Gastroesophageal sphincter (tissue), 4 donors: Measurements from ENCODE around the gene PISD. TPM values are rescaled to one million over a fixed set of nuclear protein-coding genes. Genes with fewer than 3 reads are reported as not detected.

ENCODE experiments used
- ATAC-seq: fragments of 150-250 bp; one replicate; pipeline ENCODE4 v1.9.1; 2016; ENCODE audit warnings: mild to moderate bottlenecking, moderate library complexity
- H3K27ac ChIP-seq, 4 donors: fragments of 200-600 bp; sonication (generic) in 3 of 4; 1 replicate in 3 of 4; 2 replicates in 1 of 4; pipeline ENCODE4 v1.5.1; 2016 to 2019
- H3K27me3 ChIP-seq: fragments of 200-600 bp; sonication (generic); one replicate; pipeline ENCODE4 v1.5.1; 2019
- H3K36me3 ChIP-seq, 2 donors: fragments of 200-600 bp; sonication (generic); one replicate each; pipeline ENCODE4 v1.5.1; 2019; ENCODE audit warnings: control low read depth in 1 of 2
- H3K4me1 ChIP-seq, 3 donors: fragments of 200-600 bp; sonication (generic); 1 replicate in 2 of 3; 2 replicates in 1 of 3; pipeline ENCODE4 v1.5.1; 2016 to 2019; ENCODE audit warnings: control low read depth in 2 of 3
- H3K4me3 ChIP-seq, 2 donors: fragments of 200-600 bp; sonication (generic); one replicate each; pipeline ENCODE4 v1.5.1; 2019; ENCODE audit warnings: mild to moderate bottlenecking in 1 of 2, moderate library complexity in 1 of 2
- H3K9me3 ChIP-seq, 3 donors: fragments of 200-600 bp; sonication (generic); one replicate each; pipeline ENCODE4 v1.5.1; 2017 to 2019; ENCODE audit warnings: control low read depth in 2 of 3
- EP300 ChIP-seq: sonication (generic); formaldehyde crosslinking; IDR thresholded peaks from one replicate; pipeline ENCODE4 v1.6.1; 2017; ENCODE audit warnings: antibody characterized with exemption, mild to moderate bottlenecking
- POLR2A ChIP-seq, 2 donors: fragments of 450-650 bp; IDR thresholded peaks; one replicate each; pipeline ENCODE4 v1.6.1; 2017; ENCODE audit warnings: antibody characterized with exemption in 2 of 2, mild to moderate bottlenecking in 2 of 2, moderate library complexity in 1 of 2
- POLR2AphosphoS5 ChIP-seq: sonication (generic); formaldehyde crosslinking; IDR thresholded peaks from one replicate; pipeline ENCODE4 v1.6.1; 2017; ENCODE audit warnings: antibody characterized with exemption
- WGBS, 2 donors: methylation state at CpG; one replicate each; pipeline ENCODE4 v1.1.5; 2018; ENCODE audit warnings: low coverage in 1 of 2; 5-methylcytosine and 5-hydroxymethylcytosine counted together
- total RNA-seq, 4 donors: library from RNA; depleted of rRNA; stranded (reverse); fragments of >200 nt; gene quantifications; one replicate each; pipeline ENCODE4 v1.1.0, GENCODE V29; 2016
- TF ChIP-seq, protein P1 (sequence below), 4 experiments: fragments of 200-600 bp in 2 of 4; fragments of 450-650 bp in 2 of 4; sonication (generic) in 1 of 4; IDR thresholded peaks; one replicate each; pipeline ENCODE4 v1.5.1; 2017 to 2019; ENCODE audit warnings: antibody characterized with exemption in 4 of 4, mild to moderate bottlenecking in 2 of 4, moderate library complexity in 2 of 4

Gene PISD
- total RNA-seq, 4 donors from 2014 or later: 10.1 to 32.7 (median 19.2) TPM

- Histone ChIP-seq H3K27me3 (no peaks in the 10 kb centered on the region), H3K4me1 (peaks cover 4 to 34% (median 24%) of the 10 kb centered on the region in 3 donors), H3K9me3 (no peaks in the 10 kb centered on the region), H3K36me3 (peaks cover 0 to 51% of the 10 kb centered on the region in 2 donors), H3K27ac (no peak overlapping the region), H3K4me3 (no peak overlapping the region)
- WGBS, 2 donors: 83% methylated on average over 1 of the region's 1 CpG; no CpG with 5 or more reads in 1 of the 2 donors
- ATAC-seq: no peak
- TF ChIP-seq POLR2A (IDR thresholded peaks at IDR 0.05) (no peak), EP300 (no peak), POLR2AphosphoS5 (no peak)
- TF ChIP-seq, protein P1, sequence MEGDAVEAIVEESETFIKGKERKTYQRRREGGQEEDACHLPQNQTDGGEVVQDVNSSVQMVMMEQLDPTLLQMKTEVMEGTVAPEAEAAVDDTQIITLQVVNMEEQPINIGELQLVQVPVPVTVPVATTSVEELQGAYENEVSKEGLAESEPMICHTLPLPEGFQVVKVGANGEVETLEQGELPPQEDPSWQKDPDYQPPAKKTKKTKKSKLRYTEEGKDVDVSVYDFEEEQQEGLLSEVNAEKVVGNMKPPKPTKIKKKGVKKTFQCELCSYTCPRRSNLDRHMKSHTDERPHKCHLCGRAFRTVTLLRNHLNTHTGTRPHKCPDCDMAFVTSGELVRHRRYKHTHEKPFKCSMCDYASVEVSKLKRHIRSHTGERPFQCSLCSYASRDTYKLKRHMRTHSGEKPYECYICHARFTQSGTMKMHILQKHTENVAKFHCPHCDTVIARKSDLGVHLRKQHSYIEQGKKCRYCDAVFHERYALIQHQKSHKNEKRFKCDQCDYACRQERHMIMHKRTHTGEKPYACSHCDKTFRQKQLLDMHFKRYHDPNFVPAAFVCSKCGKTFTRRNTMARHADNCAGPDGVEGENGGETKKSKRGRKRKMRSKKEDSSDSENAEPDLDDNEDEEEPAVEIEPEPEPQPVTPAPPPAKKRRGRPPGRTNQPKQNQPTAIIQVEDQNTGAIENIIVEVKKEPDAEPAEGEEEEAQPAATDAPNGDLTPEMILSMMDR (IDR thresholded peaks at IDR 0.05): no peak
These were observed 39.0 kb downstream of the PISD start for GRCh38 chr22:31622980-31623379.

GRCh38 chr22:31621507-31622124 lies 40.4 kb downstream of the PISD start:
- Histone ChIP-seq H3K36me3 (peaks cover 0 to 65% of the 10 kb centered on the region in 2 donors), H3K27me3 (no peaks in the 10 kb centered on the region), H3K4me3 (no peak overlapping the region), H3K4me1 (peaks cover 4 to 21% (median 15%) of the 10 kb centered on the region in 3 donors), H3K27ac (no peak overlapping the region), H3K9me3 (no peaks in the 10 kb centered on the region)
- ATAC-seq: no peak
- 40% methylated on average over 1 of the region's 19 CpGs; no CpG with 5 or more reads in 1 of the 2 donors for WGBS, 2 donors
- TF ChIP-seq POLR2A (IDR thresholded peaks at IDR 0.05) (no peak), EP300 (no peak), POLR2AphosphoS5 (no peak)
- TF ChIP-seq, protein P1 (IDR thresholded peaks at IDR 0.05): no peak

DNA sequence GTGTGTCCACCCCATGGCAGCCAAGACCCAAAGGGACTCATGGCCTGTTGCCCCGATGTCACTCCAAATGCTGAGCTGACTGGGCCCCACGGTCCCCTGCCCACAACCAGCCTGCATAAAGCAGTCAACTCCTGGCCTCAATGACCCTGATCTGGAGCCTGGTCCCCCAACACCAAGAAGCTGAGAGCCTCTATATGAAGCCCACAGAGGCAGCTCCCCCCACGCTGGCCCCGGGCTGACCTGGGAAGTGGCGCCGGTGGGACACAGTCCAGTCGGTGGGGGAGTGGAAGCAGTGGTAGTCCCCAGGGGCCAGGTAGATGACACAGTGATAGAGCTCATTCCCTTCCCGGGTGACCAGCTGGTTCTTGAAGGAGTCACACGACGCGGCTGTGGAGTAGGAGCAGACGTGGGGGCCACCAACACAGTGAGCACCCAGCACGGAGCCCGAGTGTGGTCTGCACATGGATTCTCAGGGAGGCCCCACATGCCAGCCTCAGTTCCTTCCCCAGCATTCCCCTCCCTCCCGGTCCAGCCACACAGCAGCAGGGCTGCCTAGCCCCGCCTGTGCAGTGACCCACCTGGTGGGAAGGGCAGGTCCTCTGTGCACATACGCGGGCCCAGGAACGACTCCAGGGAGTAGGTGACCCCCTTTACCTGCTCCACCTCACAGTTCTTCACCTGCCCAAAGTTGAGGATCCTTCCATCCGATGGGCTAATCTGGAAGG lies 41.1 kb downstream of the PISD start:
- Histone ChIP-seq H3K9me3 (no peaks in the 10 kb centered on the region), H3K36me3 (peaks cover 0 to 72% of the 10 kb centered on the region in 2 donors), H3K4me1 (peaks cover 0 to 14% (median 8%) of the 10 kb centered on the region in 3 donors), H3K27ac (no peak overlapping the region), H3K27me3 (no peaks in the 10 kb centered on the region), H3K4me3 (no peak overlapping the region)
- no peak for ATAC-seq
- WGBS, 2 donors: 67% methylated on average over 1 of the region's 20 CpGs; no CpG with 5 or more reads in 1 of the 2 donors
- TF ChIP-seq POLR2A (IDR thresholded peaks at IDR 0.05): no peak
- TF ChIP-seq EP300: no peak
- TF ChIP-seq, protein P1 (IDR thresholded peaks at IDR 0.05): no peak
- no peak for TF ChIP-seq POLR2AphosphoS5

DNA sequence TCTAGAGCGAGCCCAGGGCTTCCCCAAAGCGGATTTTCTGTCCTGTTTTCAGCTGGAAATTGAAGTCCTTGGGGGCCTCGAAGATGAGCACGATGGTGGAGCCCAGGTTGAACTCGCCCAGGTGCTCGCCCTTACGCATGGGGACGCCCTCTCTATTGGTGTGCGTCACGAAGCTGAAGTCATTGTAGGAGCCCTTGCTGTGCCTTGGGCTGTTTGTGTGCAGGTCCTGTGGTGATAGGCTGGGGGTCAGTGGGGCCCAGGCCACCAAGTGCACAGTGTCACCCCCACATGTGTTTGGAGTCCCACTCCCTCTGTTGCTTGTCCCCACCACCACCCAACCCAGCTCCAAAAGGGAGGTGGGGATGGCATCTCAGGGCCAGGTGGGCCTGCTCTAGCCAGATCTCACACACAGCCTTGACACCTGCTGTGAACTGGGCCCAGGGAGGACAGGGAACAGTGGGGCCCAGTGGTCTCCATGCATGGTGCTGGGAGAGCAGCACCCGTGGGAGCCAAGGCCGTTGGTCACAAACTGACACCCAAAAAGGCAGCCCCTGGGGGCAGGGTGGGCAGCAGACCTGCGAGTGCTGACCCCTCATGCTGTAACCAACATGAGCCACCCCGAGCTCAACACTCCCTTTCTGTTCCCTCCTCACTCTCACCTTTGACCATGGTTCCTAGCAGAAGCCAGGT lies 42.3 kb downstream of the PISD start:
- Histone ChIP-seq H3K4me1 (peaks cover 0 to 3% (median 0%) of the 10 kb centered on the region in 3 donors), H3K27me3 (no peaks in the 10 kb centered on the region), H3K4me3 (no peak overlapping the region), H3K36me3 (peaks cover 0 to 72% of the 10 kb centered on the region in 2 donors), H3K27ac (no peak overlapping the region), H3K9me3 (no peaks in the 10 kb centered on the region)
- no peak for ATAC-seq
- 92% methylated on average over 10 of the region's 14 CpGs; no CpG with 5 or more reads in 1 of the 2 donors for WGBS, 2 donors
- TF ChIP-seq EP300 (no peak), POLR2A (IDR thresholded peaks at IDR 0.05) (no peak), POLR2AphosphoS5 (no peak)
- TF ChIP-seq, protein P1 (IDR thresholded peaks at IDR 0.05): no peak
